Stomach (tissue), 9 donors: ENCODE measurements around the gene MLLT6. TPM values are rescaled to one million over a fixed set of nuclear protein-coding genes. Genes with fewer than 3 reads are reported as not detected.

Experiments used
- DNase-seq, 2 donors: peaks; one replicate each; pipeline versions ENCODE4 v3.0.0 to v3.0.0-alpha.2; 2013 to 2019
- H3K27ac ChIP-seq, 5 donors: fragments of 200-600 bp in 4 of 5; sonication (generic) in 4 of 5; one replicate each; pipeline ENCODE4 v1.5.1; 2013 to 2019; ENCODE audit warnings: mild to moderate bottlenecking in 1 of 5, moderate library complexity in 1 of 5
- H3K27me3 ChIP-seq, 3 donors: fragments of 200-600 bp; sonication (generic); one replicate each; pipeline ENCODE4 v1.5.1; 2017 to 2019; ENCODE audit warnings: mixed run types in 1 of 3
- H3K36me3 ChIP-seq, 4 donors: fragments of 200-600 bp; sonication (generic); 1 replicate in 3 of 4; 2 replicates in 1 of 4; pipeline ENCODE4 v1.5.1; 2016 to 2019
- H3K4me1 ChIP-seq, 4 donors: fragments of 200-600 bp; sonication (generic); one replicate each; pipeline ENCODE4 v1.5.1; 2016 to 2019
- H3K4me3 ChIP-seq, 4 donors: fragments of 200-600 bp; sonication (generic) in 3 of 4; one replicate each; pipeline ENCODE4 v1.5.1; 2016 to 2019; ENCODE audit warnings: mild to moderate bottlenecking in 1 of 4
- H3K9me3 ChIP-seq, 4 donors: fragments of 200-600 bp; sonication (generic); one replicate each; pipeline ENCODE4 v1.5.1; 2016 to 2019
- EP300 ChIP-seq: sonication (generic); formaldehyde crosslinking; IDR thresholded peaks from one replicate; pipeline ENCODE4 v1.6.1; 2017; ENCODE audit warnings: antibody characterized with exemption
- POLR2A ChIP-seq, 4 donors: fragments of 450-650 bp; IDR thresholded peaks; one replicate each; pipeline ENCODE4 v1.6.1; 2016; ENCODE audit warnings: antibody characterized with exemption in 4 of 4, control low read depth in 2 of 4, mild to moderate bottlenecking in 1 of 4, moderate library complexity in 1 of 4
- POLR2AphosphoS5 ChIP-seq, 3 donors: sonication (generic); formaldehyde crosslinking; IDR thresholded peaks; one replicate each; pipeline ENCODE4 v1.6.1; 2016; ENCODE audit warnings: antibody characterized with exemption in 3 of 3
- WGBS, 5 donors: extraction: QIAGEN DNeasy Blood & Tissue Kit in 3 of 5; methylation state at CpG; one replicate each; pipeline versions ENCODE4 v1.1.5 to v1.1.7; 2013 to 2018; 5-methylcytosine and 5-hydroxymethylcytosine counted together
- intact Hi-C: fragments of 100-400 bp; cut with DNase I; formaldehyde crosslinking; loops from one replicate; pipeline ENCODE4 v1.15.1; 2023; ENCODE audit warnings: low total_unique reads
- polyA plus RNA-seq, 3 donors: library from polyadenylated mRNA; stranded (reverse); fragments of 200-250 nt; gene quantifications; one replicate each; pipeline ENCODE4 v1.2.3, GENCODE V29; 2013
- total RNA-seq, 5 donors: library from RNA; depleted of rRNA; stranded (reverse); fragments of >200 nt; gene quantifications; one replicate each; pipeline versions ENCODE4 v1.1.0 to v1.2.3, GENCODE V29; 2014 to 2016
- TF ChIP-seq, protein P1 (sequence below), 7 experiments: fragments of 450-650 bp in 4 of 7; fragments of 200-600 bp in 3 of 7; sonication (generic) in 3 of 7; IDR thresholded peaks; one replicate each; pipeline ENCODE4 v1.5.1; 2016 to 2019; ENCODE audit warnings: antibody characterized with exemption in 7 of 7, control low read depth in 2 of 7, mild to moderate bottlenecking in 1 of 7
- donor health status: healthy with polysubstance abuse.
- donor health status: Bipolar disorder and iron deficiency.
- donor health status: healthy.

Gene MLLT6
- total and polyA plus RNA-seq, 8 donors, result 26.0 to 312 (median 55.7) TPM

DNA sequence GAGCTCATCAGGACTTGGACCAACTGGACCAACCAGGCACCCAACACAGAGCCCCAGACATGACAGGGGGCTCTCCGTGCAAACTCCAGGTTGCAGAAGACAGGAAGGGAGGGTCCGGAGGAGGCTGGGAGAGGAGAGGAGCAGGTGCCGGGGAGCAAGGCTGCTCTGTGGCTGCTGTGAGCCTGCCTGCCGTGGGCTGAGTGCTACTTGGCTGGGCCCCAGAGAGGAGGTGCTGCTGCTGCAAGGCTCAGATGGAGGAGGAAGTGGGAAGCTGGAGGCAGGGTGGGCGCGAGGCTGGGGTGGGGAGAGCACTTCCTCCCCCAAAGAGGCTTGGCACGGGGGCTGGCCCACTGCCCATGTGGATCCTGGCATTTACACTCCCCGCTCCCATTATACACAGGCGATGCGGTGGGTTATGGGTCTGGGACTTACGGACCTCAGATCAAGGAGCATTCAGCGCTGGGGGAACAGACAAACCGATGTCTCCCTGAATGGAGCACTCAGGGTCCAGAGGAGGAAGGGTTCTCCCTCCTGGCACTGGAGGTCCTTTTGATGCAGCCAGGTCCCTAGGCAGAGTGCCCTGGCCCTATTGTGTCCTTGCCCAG, 46.2 kb upstream of the MLLT6 start:
- H3K27me3 ChIP-seq, result peaks cover 3 to 54% (median 20%) of the 10 kb centered on the region in 3 donors
- H3K4me3 ChIP-seq, result no peak overlapping the region
- H3K9me3 ChIP-seq, result no peaks in the 10 kb centered on the region
- intact Hi-C loops, result no loop called here
- peaks cover 0 to 4% (median 0%) of the 10 kb centered on the region in 4 donors for H3K4me1 ChIP-seq
- TF ChIP-seq, protein P1, sequence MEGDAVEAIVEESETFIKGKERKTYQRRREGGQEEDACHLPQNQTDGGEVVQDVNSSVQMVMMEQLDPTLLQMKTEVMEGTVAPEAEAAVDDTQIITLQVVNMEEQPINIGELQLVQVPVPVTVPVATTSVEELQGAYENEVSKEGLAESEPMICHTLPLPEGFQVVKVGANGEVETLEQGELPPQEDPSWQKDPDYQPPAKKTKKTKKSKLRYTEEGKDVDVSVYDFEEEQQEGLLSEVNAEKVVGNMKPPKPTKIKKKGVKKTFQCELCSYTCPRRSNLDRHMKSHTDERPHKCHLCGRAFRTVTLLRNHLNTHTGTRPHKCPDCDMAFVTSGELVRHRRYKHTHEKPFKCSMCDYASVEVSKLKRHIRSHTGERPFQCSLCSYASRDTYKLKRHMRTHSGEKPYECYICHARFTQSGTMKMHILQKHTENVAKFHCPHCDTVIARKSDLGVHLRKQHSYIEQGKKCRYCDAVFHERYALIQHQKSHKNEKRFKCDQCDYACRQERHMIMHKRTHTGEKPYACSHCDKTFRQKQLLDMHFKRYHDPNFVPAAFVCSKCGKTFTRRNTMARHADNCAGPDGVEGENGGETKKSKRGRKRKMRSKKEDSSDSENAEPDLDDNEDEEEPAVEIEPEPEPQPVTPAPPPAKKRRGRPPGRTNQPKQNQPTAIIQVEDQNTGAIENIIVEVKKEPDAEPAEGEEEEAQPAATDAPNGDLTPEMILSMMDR (IDR thresholded peaks at IDR 0.05), result no peak
- TF ChIP-seq POLR2AphosphoS5 (IDR thresholded peaks at IDR 0.05) (no peak), POLR2A (IDR thresholded peaks at IDR 0.05) (no peak), EP300 (no peak)
- no peaks in the 10 kb centered on the region for H3K36me3 ChIP-seq
- no peak overlapping the region for H3K27ac ChIP-seq
- peak in 1 of 2 donors; percentile 53 for DNase-seq
- 42 to 59% (median 48%) methylated on average over 11 to 13 of the region's 13 CpGs for WGBS, 5 donors

DNA sequence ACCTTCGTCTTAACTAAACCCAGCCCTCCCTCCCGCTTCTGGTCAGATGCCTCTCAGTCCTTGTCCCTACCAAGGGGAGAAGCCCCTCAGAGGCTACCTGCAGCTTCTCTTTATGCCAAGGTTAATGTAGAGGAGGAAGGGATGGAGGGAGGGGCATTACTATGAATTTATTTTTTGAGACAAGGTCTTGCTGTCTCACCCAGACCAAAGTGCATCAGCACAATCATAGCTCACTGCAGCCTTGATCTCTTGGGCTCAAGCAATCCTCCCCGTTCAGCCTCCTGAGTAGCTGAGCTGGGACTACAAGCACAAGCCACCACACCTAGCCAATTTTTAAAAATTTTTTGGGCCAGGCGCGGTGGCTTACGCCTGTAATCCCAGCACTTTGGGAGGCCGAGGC, 45.7 kb upstream of the MLLT6 start:
- H3K4me3 ChIP-seq, result no peak overlapping the region
- no peak for DNase-seq
- intact Hi-C loops, result no loop called here
- H3K9me3 ChIP-seq, result no peaks in the 10 kb centered on the region
- peaks cover 0 to 4% (median 0%) of the 10 kb centered on the region in 4 donors for H3K4me1 ChIP-seq
- H3K36me3 ChIP-seq, result no peaks in the 10 kb centered on the region
- peaks cover 3 to 54% (median 15%) of the 10 kb centered on the region in 3 donors for H3K27me3 ChIP-seq
- TF ChIP-seq, protein P1 (IDR thresholded peaks at IDR 0.05), result no peak
- TF ChIP-seq POLR2A (IDR thresholded peaks at IDR 0.05) (no peak), POLR2AphosphoS5 (IDR thresholded peaks at IDR 0.05) (no peak), EP300 (no peak)
- no peak overlapping the region for H3K27ac ChIP-seq
- 75 to 90% (median 76%) methylated on average over 7 of the region's 7 CpGs for WGBS, 5 donors

DNA sequence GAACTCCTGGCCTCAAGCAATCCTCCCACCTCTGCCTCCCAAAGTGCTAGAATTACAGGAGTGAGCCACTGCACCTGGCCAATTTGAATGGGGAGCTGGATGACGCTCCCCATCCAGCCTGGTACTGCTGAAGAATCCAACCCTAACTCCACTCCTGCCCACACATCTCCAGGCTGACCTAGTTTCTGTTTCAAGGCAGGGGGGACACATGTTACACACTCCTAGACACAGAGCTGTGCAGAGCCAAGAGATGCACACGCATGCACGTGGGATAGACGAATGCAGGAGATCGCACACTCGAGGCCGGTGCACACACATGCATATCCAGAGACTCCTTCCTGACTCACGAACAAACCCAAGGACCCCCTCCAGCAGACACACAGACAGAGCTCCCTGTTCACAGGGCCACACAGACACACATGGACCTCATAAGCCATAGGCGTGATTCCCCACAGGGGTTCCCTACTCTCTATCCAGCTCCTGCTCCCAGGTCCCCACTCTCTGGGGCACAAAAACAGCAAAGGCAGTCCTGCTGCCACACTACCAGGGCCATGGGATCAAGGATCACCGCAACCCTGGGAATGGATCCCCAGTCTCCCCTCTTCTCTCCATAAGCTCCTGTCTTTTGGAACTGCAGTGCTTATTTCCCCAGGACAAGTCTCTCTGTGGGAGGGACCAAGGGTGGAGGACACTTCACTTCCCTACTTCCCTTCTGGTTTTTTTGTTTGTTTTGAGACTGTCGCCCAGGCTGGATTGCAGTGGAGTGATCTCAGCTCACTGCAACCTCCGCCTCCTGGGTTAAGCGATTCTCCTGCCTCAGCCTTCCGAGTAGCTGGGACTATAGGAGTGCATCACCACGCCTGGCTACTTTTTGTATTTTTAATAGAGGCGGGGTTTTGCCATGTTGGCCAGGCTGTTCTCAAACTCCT, 44.7 kb upstream of the MLLT6 start:
- peaks cover 0 to 4% (median 0%) of the 10 kb centered on the region in 4 donors for H3K4me1 ChIP-seq
- no peak overlapping the region for H3K4me3 ChIP-seq
- H3K27me3 ChIP-seq, result peaks cover 3 to 46% (median 7%) of the 10 kb centered on the region in 3 donors
- WGBS, 5 donors, result 74 to 78% (median 75%) methylated on average over 13 to 16 of the region's 16 CpGs
- H3K36me3 ChIP-seq, result no peaks in the 10 kb centered on the region
- DNase-seq, result no peak
- TF ChIP-seq POLR2AphosphoS5 (IDR thresholded peaks at IDR 0.05), result no peak
- TF ChIP-seq POLR2A (IDR thresholded peaks at IDR 0.05), result no peak
- TF ChIP-seq, protein P1 (IDR thresholded peaks at IDR 0.05), result no peak
- TF ChIP-seq EP300, result no peak
- no peaks in the 10 kb centered on the region for H3K9me3 ChIP-seq
- intact Hi-C loops, result loop anchor here (10.0 kb wide), 1 partner anchor 96 kb away; no protein-coding TSS in a partner anchor
- H3K27ac ChIP-seq, result no peak overlapping the region

DNA sequence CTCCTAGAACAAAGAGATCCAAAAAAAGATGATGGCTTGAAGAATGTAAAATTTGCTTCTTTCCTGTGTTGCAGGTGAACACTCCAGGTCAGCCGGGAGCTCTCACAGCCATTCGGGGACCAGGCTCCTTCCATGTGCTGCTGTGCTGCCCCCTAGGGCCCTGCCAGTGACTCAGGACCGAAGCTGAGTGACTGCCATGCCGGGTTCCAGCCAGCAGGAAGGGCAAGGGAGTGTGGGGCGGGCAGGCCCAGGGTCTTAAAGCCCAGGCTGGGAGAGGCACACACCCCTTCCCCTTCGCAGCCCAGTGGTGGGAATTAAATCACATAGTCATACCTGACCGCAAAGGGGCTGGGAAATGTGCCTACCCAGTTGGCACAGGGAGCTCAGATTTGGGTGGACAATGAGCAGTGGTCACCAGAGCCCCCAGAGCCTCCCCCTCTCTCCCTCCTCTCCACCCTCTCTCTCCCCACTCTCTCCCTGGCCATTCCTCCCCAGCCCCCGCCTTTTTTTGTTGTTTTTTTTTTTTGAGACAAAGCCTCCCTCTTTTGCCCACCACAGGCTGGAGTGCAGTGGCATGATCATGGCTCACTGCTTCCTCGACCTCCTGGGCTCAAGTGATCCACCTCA, 41.8 kb upstream of the MLLT6 start:
- intact Hi-C loops, result loop anchor here (10.0 kb wide), 1 partner anchor 98 kb away; no protein-coding TSS in a partner anchor
- H3K9me3 ChIP-seq, result no peaks in the 10 kb centered on the region
- 21 to 26% (median 22%) methylated on average over 7 to 9 of the region's 9 CpGs for WGBS, 5 donors
- H3K27ac ChIP-seq, result no peak overlapping the region
- peak; percentile 76 to 87 for DNase-seq
- H3K27me3 ChIP-seq, result peaks cover 0 to 27% (median 7%) of the 10 kb centered on the region in 3 donors
- no peak overlapping the region for H3K4me3 ChIP-seq
- H3K4me1 ChIP-seq, result peaks cover 0 to 4% (median 0%) of the 10 kb centered on the region in 4 donors
- no peaks in the 10 kb centered on the region for H3K36me3 ChIP-seq
- TF ChIP-seq POLR2A (IDR thresholded peaks at IDR 0.05), result no peak
- no peak for TF ChIP-seq EP300
- no peak for TF ChIP-seq POLR2AphosphoS5 (IDR thresholded peaks at IDR 0.05)
- TF ChIP-seq, protein P1 (IDR thresholded peaks at IDR 0.05), result peak in 5 of 7 experiments; percentile 20 to 71 (median 62)
